ENCODE results near the gene NDUFV3. TPM values are rescaled to one million over a fixed set of nuclear protein-coding genes. Genes with fewer than 3 reads are reported as not detected.

The NDUFV3 gene
- total and polyA plus RNA-seq, 4 donors, result 17.7 to 45.1 (median 28.2) TPM

DNA sequence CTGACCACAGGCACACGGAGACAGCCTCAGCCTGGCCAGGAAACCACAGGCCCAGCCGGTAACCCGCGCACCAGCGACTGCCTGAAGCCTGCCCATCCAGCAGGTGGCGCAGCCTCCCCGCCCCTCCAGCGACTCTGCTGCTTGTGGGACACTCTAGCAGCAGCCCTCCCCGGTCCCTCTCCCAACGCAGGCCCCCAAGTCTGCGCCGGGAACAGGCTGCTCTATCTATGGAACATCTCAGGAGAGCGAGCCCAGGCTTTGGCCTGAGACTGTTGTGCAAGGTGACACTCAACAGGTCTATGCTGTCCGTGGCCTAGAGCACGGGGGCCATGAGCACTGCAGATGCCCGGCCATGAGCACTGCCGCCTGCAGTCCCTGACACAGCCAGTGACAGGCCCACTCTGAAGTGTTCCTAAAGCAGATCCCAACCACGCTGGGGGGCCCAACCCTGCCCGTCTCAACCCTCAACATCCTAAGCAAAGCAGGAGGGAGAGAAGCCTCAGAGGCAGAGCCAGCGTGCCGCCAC is 42.2 kb upstream of the NDUFV3 start:
- Histone ChIP-seq H3K27me3 (ENCODE audit: control insufficient read depth in 3 of 3, insufficient read depth in 3 of 3, low read length in 2 of 3) (no peaks in the 10 kb centered on the region), H3K9me3 (ENCODE audit: control insufficient read depth in 4 of 4, insufficient read depth in 3 of 4, low read length in 3 of 4) (no peaks in the 10 kb centered on the region), H3K4me3 (no peak overlapping the region), H3K36me3 (ENCODE audit: control insufficient read depth in 4 of 4, insufficient read depth in 4 of 4, low read length in 4 of 4) (peaks cover 14 to 86% (median 26%) of the 10 kb centered on the region in 4 donors), H3K4me1 (ENCODE audit: control insufficient read depth in 5 of 5, insufficient read depth in 5 of 5, low read length in 5 of 5) (peaks cover 0 to 5% (median 0%) of the 10 kb centered on the region in 5 donors), H3K9ac (ENCODE audit: insufficient read depth in 1 of 2, low read length in 2 of 2) (no peak overlapping the region), H3K27ac (ENCODE audit: low read depth in 1 of 2, low read length in 1 of 2) (no peak overlapping the region)
- DNase-seq (no peak), ATAC-seq (ENCODE audit: insufficient read depth, low FRiP score) (no peak)
- WGBS, 2 donors, result 76 to 79% methylated on average over 21 of the region's 21 CpGs
- TF ChIP-seq, protein P1, sequence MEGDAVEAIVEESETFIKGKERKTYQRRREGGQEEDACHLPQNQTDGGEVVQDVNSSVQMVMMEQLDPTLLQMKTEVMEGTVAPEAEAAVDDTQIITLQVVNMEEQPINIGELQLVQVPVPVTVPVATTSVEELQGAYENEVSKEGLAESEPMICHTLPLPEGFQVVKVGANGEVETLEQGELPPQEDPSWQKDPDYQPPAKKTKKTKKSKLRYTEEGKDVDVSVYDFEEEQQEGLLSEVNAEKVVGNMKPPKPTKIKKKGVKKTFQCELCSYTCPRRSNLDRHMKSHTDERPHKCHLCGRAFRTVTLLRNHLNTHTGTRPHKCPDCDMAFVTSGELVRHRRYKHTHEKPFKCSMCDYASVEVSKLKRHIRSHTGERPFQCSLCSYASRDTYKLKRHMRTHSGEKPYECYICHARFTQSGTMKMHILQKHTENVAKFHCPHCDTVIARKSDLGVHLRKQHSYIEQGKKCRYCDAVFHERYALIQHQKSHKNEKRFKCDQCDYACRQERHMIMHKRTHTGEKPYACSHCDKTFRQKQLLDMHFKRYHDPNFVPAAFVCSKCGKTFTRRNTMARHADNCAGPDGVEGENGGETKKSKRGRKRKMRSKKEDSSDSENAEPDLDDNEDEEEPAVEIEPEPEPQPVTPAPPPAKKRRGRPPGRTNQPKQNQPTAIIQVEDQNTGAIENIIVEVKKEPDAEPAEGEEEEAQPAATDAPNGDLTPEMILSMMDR (IDR thresholded peaks at IDR 0.05; ENCODE audit: control extremely low read depth, extremely low read depth), result no peak

DNA sequence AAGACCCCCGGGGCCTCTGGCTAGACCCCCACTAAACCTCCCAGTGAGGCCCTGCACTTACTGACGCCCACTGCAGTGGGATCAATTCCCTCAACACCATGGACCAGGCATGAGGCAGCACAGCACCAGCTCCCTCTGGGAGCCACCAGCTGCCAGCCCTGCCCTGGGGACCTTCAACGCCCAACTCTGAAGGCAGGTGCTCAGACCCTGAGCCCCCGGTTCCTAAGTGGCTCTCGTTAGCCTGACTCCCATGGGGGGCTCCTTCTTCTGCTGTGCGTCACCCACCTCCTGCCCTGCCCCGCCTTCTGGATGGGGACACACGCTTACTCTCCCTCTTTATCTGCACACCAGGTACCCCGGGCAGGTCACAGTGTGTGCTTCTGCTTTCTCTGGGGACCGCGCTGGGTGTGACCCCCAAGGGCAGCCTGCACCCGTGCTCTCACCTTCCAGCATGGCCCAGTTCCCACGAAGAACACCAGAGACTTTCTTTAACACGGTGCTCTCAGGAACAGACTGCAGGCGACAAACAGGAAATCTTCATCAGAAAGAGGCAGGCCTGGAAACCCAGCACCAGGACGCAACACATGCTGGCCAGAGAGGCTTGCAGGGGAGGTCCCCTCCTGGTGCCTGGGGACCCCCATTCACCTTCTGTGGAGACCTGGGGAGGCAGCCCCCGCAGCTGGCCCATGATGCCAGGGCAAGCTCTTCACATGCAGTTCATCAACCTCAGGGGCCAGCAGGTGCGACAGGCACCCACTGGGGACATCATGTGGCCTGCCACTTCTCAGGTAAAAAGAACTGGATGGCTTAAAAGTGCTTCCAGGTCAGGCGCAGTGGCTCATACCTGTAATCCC is 41.1 kb upstream of the NDUFV3 start:
- H3K27me3 ChIP-seq (ENCODE audit: control insufficient read depth in 3 of 3, insufficient read depth in 3 of 3, low read length in 2 of 3), result no peaks in the 10 kb centered on the region
- ATAC-seq (ENCODE audit: insufficient read depth, low FRiP score), result no peak
- WGBS, 2 donors, result 95% methylated on average over 19 of the region's 19 CpGs
- DNase-seq, result no peak
- TF ChIP-seq, protein P1 (IDR thresholded peaks at IDR 0.05; ENCODE audit: control extremely low read depth, extremely low read depth), result no peak
- no peak overlapping the region for H3K27ac ChIP-seq (ENCODE audit: low read depth in 1 of 2, low read length in 1 of 2)
- H3K4me3 ChIP-seq, result no peak overlapping the region
- peaks cover 0 to 7% (median 0%) of the 10 kb centered on the region in 5 donors for H3K4me1 ChIP-seq (ENCODE audit: control insufficient read depth in 5 of 5, insufficient read depth in 5 of 5, low read length in 5 of 5)
- no peak overlapping the region for H3K9ac ChIP-seq (ENCODE audit: insufficient read depth in 1 of 2, low read length in 2 of 2)
- H3K36me3 ChIP-seq (ENCODE audit: control insufficient read depth in 4 of 4, insufficient read depth in 4 of 4, low read length in 4 of 4), result peaks cover 9 to 84% (median 28%) of the 10 kb centered on the region in 4 donors
- no peaks in the 10 kb centered on the region for H3K9me3 ChIP-seq (ENCODE audit: control insufficient read depth in 4 of 4, insufficient read depth in 3 of 4, low read length in 3 of 4)

DNA sequence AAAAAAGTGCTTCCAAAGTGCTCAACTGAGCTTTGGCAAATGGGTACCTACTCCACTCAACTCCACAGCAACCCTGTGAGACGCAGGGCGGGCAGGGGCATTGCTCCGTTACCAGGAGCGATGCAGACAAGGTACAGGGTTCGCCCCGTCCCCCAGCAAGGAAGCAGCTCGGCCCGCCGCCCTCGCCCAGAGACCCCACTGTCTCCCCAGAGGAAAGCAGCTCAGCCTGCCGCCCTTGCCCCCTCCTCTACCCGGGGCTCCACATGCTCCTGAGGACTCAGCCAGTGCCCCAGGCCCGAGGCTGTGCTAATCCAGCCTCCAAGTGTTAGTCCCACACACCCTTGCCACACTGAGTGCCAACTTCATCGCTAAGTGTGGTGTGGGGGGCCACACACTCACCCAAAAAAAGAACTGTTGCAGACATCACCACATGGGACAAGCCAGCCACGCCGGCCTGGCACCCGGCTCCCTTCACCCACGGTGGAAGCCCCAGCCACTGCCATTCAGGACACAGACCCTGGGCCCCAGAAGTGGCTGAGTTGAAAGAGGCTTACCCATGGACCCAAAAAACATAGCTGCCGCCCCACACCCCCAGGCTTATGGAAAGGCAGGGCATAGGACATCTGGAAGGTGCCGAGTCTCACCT is 40.1 kb upstream of the NDUFV3 start:
- Histone ChIP-seq H3K4me3 (no peak overlapping the region), H3K9ac (ENCODE audit: insufficient read depth in 1 of 2, low read length in 2 of 2) (no peak overlapping the region), H3K9me3 (ENCODE audit: control insufficient read depth in 4 of 4, insufficient read depth in 3 of 4, low read length in 3 of 4) (no peaks in the 10 kb centered on the region), H3K4me1 (ENCODE audit: control insufficient read depth in 5 of 5, insufficient read depth in 5 of 5, low read length in 5 of 5) (peaks cover 0 to 7% (median 0%) of the 10 kb centered on the region in 5 donors), H3K27me3 (ENCODE audit: control insufficient read depth in 3 of 3, insufficient read depth in 3 of 3, low read length in 2 of 3) (no peaks in the 10 kb centered on the region), H3K27ac (ENCODE audit: low read depth in 1 of 2, low read length in 1 of 2) (no peak overlapping the region), H3K36me3 (ENCODE audit: control insufficient read depth in 4 of 4, insufficient read depth in 4 of 4, low read length in 4 of 4) (peaks cover 9 to 80% (median 30%) of the 10 kb centered on the region in 4 donors)
- TF ChIP-seq, protein P1 (IDR thresholded peaks at IDR 0.05; ENCODE audit: control extremely low read depth, extremely low read depth), result no peak
- no peak for ATAC-seq (ENCODE audit: insufficient read depth, low FRiP score)
- 96 to 97% methylated on average over 20 of the region's 20 CpGs for WGBS, 2 donors
- DNase-seq, result no peak
